Measurements from ENCODE around the gene MTNR1A. TPM values are rescaled to one million over a fixed set of nuclear protein-coding genes. Genes with fewer than 3 reads are reported as not detected.
"Not testable (repeated sequence)": the region's sequence is repeated elsewhere in the genome, so short reads cannot be mapped to it uniquely, and the experiment has no call there.

MTNR1A gene
- total RNA-seq, 2 donors from 2014 or later: 0.62 to 1.6 TPM

GRCh38 chr4:186534056-186534455 lies 21.3 kb downstream of the MTNR1A start:
- Histone ChIP-seq H3K27me3 (ENCODE audit: control insufficient read depth, insufficient read depth, low read length, poor library complexity, severe bottlenecking) (no peaks in the 10 kb centered on the region), H3K27ac (ENCODE audit: low read depth, low read length) (no peak overlapping the region), H3K4me1 (ENCODE audit: control insufficient read depth, insufficient read depth, low read length) (no peaks in the 10 kb centered on the region), H3K9me3 (ENCODE audit: control insufficient read depth, low read length) (no peaks in the 10 kb centered on the region), H3K9ac (ENCODE audit: extremely low read depth, low read length, poor library complexity, severe bottlenecking) (no peak overlapping the region), H3K36me3 (ENCODE audit: control insufficient read depth, insufficient read depth, low read length) (no peaks in the 10 kb centered on the region), H3K4me3 (ENCODE audit: low read length) (no peak overlapping the region)
- Mint-ChIP-seq H3K4me1 (peaks cover 6% of the 10 kb centered on the region), H3K27ac (no peak overlapping the region), H3K9me3 (no peaks in the 10 kb centered on the region), H3K4me3 (no peak overlapping the region), H3K27me3 (ENCODE audit: insufficient read depth) (no peaks in the 10 kb centered on the region), H3K36me3 (ENCODE audit: low read depth) (peaks cover 5% of the 10 kb centered on the region)
- 95 to 98% methylated on average over 20 to 21 of the region's 21 CpGs for WGBS, 2 experiments (ENCODE audit: insufficient coverage in 1 of 2, insufficient read length in 1 of 2)
- TF ChIP-seq, protein P1, sequence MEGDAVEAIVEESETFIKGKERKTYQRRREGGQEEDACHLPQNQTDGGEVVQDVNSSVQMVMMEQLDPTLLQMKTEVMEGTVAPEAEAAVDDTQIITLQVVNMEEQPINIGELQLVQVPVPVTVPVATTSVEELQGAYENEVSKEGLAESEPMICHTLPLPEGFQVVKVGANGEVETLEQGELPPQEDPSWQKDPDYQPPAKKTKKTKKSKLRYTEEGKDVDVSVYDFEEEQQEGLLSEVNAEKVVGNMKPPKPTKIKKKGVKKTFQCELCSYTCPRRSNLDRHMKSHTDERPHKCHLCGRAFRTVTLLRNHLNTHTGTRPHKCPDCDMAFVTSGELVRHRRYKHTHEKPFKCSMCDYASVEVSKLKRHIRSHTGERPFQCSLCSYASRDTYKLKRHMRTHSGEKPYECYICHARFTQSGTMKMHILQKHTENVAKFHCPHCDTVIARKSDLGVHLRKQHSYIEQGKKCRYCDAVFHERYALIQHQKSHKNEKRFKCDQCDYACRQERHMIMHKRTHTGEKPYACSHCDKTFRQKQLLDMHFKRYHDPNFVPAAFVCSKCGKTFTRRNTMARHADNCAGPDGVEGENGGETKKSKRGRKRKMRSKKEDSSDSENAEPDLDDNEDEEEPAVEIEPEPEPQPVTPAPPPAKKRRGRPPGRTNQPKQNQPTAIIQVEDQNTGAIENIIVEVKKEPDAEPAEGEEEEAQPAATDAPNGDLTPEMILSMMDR (conservative IDR thresholded peaks at IDR 0.05): no peak
- DNase-seq: no peak

DNA sequence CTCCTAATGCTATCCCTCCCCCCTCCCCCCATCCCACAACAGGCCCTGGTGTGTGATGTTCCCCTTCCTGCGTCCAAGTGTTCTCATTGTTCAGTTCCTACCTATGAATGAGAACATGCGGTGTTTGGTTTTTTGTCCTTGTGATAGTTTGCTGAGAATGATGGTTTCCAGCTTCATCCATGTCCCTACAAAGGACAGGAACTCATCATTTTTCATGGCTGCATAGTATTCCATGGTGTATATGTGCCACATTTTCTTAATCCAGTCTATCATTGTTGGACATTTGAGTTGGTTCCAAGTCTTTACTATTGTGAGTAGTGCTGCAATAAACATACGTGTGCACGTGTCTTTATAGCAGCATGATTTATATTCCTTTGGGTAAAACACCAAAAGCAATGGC lies 31.4 kb downstream of the MTNR1A start:
- not testable (repeated sequence) for DNase-seq; H3K4me3 Mint-ChIP-seq; H3K27ac Mint-ChIP-seq; H3K9ac ChIP-seq (ENCODE audit: extremely low read depth, low read length, poor library complexity, severe bottlenecking); H3K36me3 ChIP-seq (ENCODE audit: control insufficient read depth, insufficient read depth, low read length); H3K4me1 ChIP-seq (ENCODE audit: control insufficient read depth, insufficient read depth, low read length); H3K36me3 Mint-ChIP-seq (ENCODE audit: low read depth); H3K9me3 Mint-ChIP-seq; H3K9me3 ChIP-seq (ENCODE audit: control insufficient read depth, low read length); H3K4me1 Mint-ChIP-seq; H3K4me3 ChIP-seq (ENCODE audit: low read length); H3K27me3 ChIP-seq (ENCODE audit: control insufficient read depth, insufficient read depth, low read length, poor library complexity, severe bottlenecking); H3K27me3 Mint-ChIP-seq (ENCODE audit: insufficient read depth); H3K27ac ChIP-seq (ENCODE audit: low read depth, low read length)
- WGBS, 2 experiments (ENCODE audit: insufficient coverage in 1 of 2, insufficient read length in 1 of 2): 91% methylated on average over 2 to 3 of the region's 4 CpGs

GRCh38 chr4:186516287-186516686 lies 39.1 kb downstream of the MTNR1A start:
- H3K36me3 ChIP-seq (ENCODE audit: control insufficient read depth, insufficient read depth, low read length): no peaks in the 10 kb centered on the region
- no peak for DNase-seq
- H3K36me3 Mint-ChIP-seq (ENCODE audit: low read depth): no peaks in the 10 kb centered on the region
- no peak overlapping the region for H3K4me3 Mint-ChIP-seq
- TF ChIP-seq, protein P1 (conservative IDR thresholded peaks at IDR 0.05): no peak
- H3K27ac Mint-ChIP-seq: no peak overlapping the region
- WGBS, 2 experiments (ENCODE audit: insufficient coverage in 1 of 2, insufficient read length in 1 of 2): 76 to 84% methylated on average over 3 to 4 of the region's 4 CpGs
- H3K9ac ChIP-seq (ENCODE audit: extremely low read depth, low read length, poor library complexity, severe bottlenecking): no peak overlapping the region
- no peak overlapping the region for H3K27ac ChIP-seq (ENCODE audit: low read depth, low read length)
- no peaks in the 10 kb centered on the region for H3K4me1 ChIP-seq (ENCODE audit: control insufficient read depth, insufficient read depth, low read length)
- peaks cover 7% of the 10 kb centered on the region for H3K4me1 Mint-ChIP-seq
- peaks cover 4% of the 10 kb centered on the region for H3K9me3 Mint-ChIP-seq
- no peaks in the 10 kb centered on the region for H3K27me3 Mint-ChIP-seq (ENCODE audit: insufficient read depth)
- H3K9me3 ChIP-seq (ENCODE audit: control insufficient read depth, low read length): no peaks in the 10 kb centered on the region
- no peaks in the 10 kb centered on the region for H3K27me3 ChIP-seq (ENCODE audit: control insufficient read depth, insufficient read depth, low read length, poor library complexity, severe bottlenecking)
- H3K4me3 ChIP-seq (ENCODE audit: low read length): no peak overlapping the region

GRCh38 chr4:186514271-186514950 lies 41.0 kb downstream of the MTNR1A start:
- H3K4me3 ChIP-seq (ENCODE audit: low read length): no peak overlapping the region
- 89 to 97% methylated on average over 6 to 8 of the region's 8 CpGs for WGBS, 2 experiments (ENCODE audit: insufficient coverage in 1 of 2, insufficient read length in 1 of 2)
- TF ChIP-seq, protein P1 (conservative IDR thresholded peaks at IDR 0.05): no peak
- Mint-ChIP-seq H3K4me1 (peaks cover 7% of the 10 kb centered on the region), H3K9me3 (peaks cover 3% of the 10 kb centered on the region), H3K36me3 (ENCODE audit: low read depth) (no peaks in the 10 kb centered on the region), H3K27ac (no peak overlapping the region), H3K27me3 (ENCODE audit: insufficient read depth) (no peaks in the 10 kb centered on the region), H3K4me3 (no peak overlapping the region)
- no peaks in the 10 kb centered on the region for H3K36me3 ChIP-seq (ENCODE audit: control insufficient read depth, insufficient read depth, low read length)
- H3K9ac ChIP-seq (ENCODE audit: extremely low read depth, low read length, poor library complexity, severe bottlenecking): no peak overlapping the region
- no peak for DNase-seq
- H3K9me3 ChIP-seq (ENCODE audit: control insufficient read depth, low read length): peaks cover 7% of the 10 kb centered on the region
- no peaks in the 10 kb centered on the region for H3K4me1 ChIP-seq (ENCODE audit: control insufficient read depth, insufficient read depth, low read length)
- no peaks in the 10 kb centered on the region for H3K27me3 ChIP-seq (ENCODE audit: control insufficient read depth, insufficient read depth, low read length, poor library complexity, severe bottlenecking)
- H3K27ac ChIP-seq (ENCODE audit: low read depth, low read length): no peak overlapping the region

GRCh38 chr4:186504771-186505170 lies 50.6 kb downstream of the MTNR1A start:
- H3K4me3 ChIP-seq (ENCODE audit: low read length); H3K4me1 Mint-ChIP-seq; H3K27me3 ChIP-seq (ENCODE audit: control insufficient read depth, insufficient read depth, low read length, poor library complexity, severe bottlenecking); H3K9me3 Mint-ChIP-seq; H3K36me3 ChIP-seq (ENCODE audit: control insufficient read depth, insufficient read depth, low read length); H3K4me1 ChIP-seq (ENCODE audit: control insufficient read depth, insufficient read depth, low read length); H3K4me3 Mint-ChIP-seq; H3K36me3 Mint-ChIP-seq (ENCODE audit: low read depth); H3K9me3 ChIP-seq (ENCODE audit: control insufficient read depth, low read length); H3K27ac Mint-ChIP-seq; H3K27me3 Mint-ChIP-seq (ENCODE audit: insufficient read depth); H3K9ac ChIP-seq (ENCODE audit: extremely low read depth, low read length, poor library complexity, severe bottlenecking); H3K27ac ChIP-seq (ENCODE audit: low read depth, low read length); DNase-seq: not testable (repeated sequence)
- WGBS, 2 experiments (ENCODE audit: insufficient coverage in 1 of 2, insufficient read length in 1 of 2): 90 to 91% methylated on average over 7 to 8 of the region's 8 CpGs

Measured in endodermal cell (in vitro differentiated cells).